ENCODE results near the gene ANKRD22.

GRCh38 chr10:88835910-88836221, 15.8 kb downstream of the ANKRD22 start:
- TF ChIP-seq CTCF (IDR thresholded peaks at IDR 0.05 in 2 of 3, conservative IDR thresholded peaks at IDR 0.05 in 1 of 3; ENCODE audit: control insufficient read depth in 2 of 3, extremely low read depth in 1 of 3, insufficient read depth in 1 of 3, low read depth in 3 of 3, low read length in 3 of 3) (no peak), ZBTB11 (CRISPR knock-in tag; IDR thresholded peaks at IDR 0.05) (no peak), ZSCAN29 (IDR thresholded peaks at IDR 0.05) (no peak), RAD51 (IDR thresholded peaks at IDR 0.05) (no peak), HDGF (IDR thresholded peaks at IDR 0.05) (no peak), POLR2A (IDR thresholded peaks at IDR 0.05; ENCODE audit: low read depth, low read length) (no peak), HCFC1 (IDR thresholded peaks at IDR 0.05; ENCODE audit: low read length) (no peak), POLR2AphosphoS5 (IDR thresholded peaks at IDR 0.05; ENCODE audit: low read length) (no peak), PBX3 (IDR thresholded peaks at IDR 0.05; ENCODE audit: insufficient replicate concordance, low read depth, low read length) (no peak), HDAC2 (IDR thresholded peaks at IDR 0.05) (no peak), MYC (IDR thresholded peaks at IDR 0.05; ENCODE audit: insufficient read depth, insufficient read length, insufficient replicate concordance, low read length, severe bottlenecking) (no peak), TCF12 (IDR thresholded peaks at IDR 0.05; ENCODE audit: low read depth, low read length) (no peak), CHD2 (IDR thresholded peaks at IDR 0.05; ENCODE audit: borderline replicate concordance, low read depth, low read length) (no peak), CHD4 (IDR thresholded peaks at IDR 0.05) (no peak)

Data from GM12878 (cell line).